Activated naive CD8-positive, alpha-beta T cell (primary cell): Measurements from ENCODE around the gene DOCK1.

ENCODE experiments used
- H3K27ac Mint-ChIP-seq: one replicate; pipeline ENCODE4 v1.8.0; 2021; ENCODE audit warnings: mixed read lengths
- H3K27me3 Mint-ChIP-seq: one replicate; pipeline ENCODE4 v1.8.0; 2021; ENCODE audit warnings: mixed read lengths
- H3K36me3 Mint-ChIP-seq: one replicate; pipeline ENCODE4 v1.8.0; 2021; ENCODE audit warnings: mixed read lengths
- H3K4me1 Mint-ChIP-seq: one replicate; pipeline ENCODE4 v1.8.0; 2021; ENCODE audit warnings: low read depth, mixed read lengths
- H3K4me3 Mint-ChIP-seq: one replicate; pipeline ENCODE4 v1.8.0; 2021; ENCODE audit warnings: mild to moderate bottlenecking, mixed read lengths
- H3K9me3 Mint-ChIP-seq: one replicate; pipeline ENCODE4 v1.8.0; 2021; ENCODE audit warnings: low read depth, mixed read lengths

Gene DOCK1

GRCh38 chr10:127064474-127064873 is 159.2 kb downstream of the DOCK1 start:
- Mint-ChIP-seq H3K27me3 (peaks cover 1% of the 10 kb centered on the region), H3K36me3 (no peaks in the 10 kb centered on the region), H3K9me3 (peaks cover 4% of the 10 kb centered on the region), H3K4me3 (no peak overlapping the region), H3K4me1 (no peaks in the 10 kb centered on the region), H3K27ac (no peak overlapping the region)

GRCh38 chr10:127067542-127068194 is 162.4 kb downstream of the DOCK1 start:
- Mint-ChIP-seq H3K9me3 (peaks cover 4% of the 10 kb centered on the region), H3K4me1 (no peaks in the 10 kb centered on the region), H3K27ac (no peak overlapping the region), H3K4me3 (no peak overlapping the region), H3K36me3 (no peaks in the 10 kb centered on the region), H3K27me3 (peaks cover 3% of the 10 kb centered on the region)

- Mint-ChIP-seq H3K4me3 (no peak overlapping the region), H3K9me3 (peaks cover 4% of the 10 kb centered on the region), H3K4me1 (no peaks in the 10 kb centered on the region), H3K27ac (no peak overlapping the region), H3K36me3 (no peaks in the 10 kb centered on the region), H3K27me3 (peaks cover 3% of the 10 kb centered on the region)
Observed at GRCh38 chr10:127068485-127068884, 163.3 kb downstream of the DOCK1 start.

- Mint-ChIP-seq H3K27me3 (peaks cover 3% of the 10 kb centered on the region), H3K27ac (no peak overlapping the region), H3K4me3 (no peak overlapping the region), H3K4me1 (no peaks in the 10 kb centered on the region), H3K36me3 (no peaks in the 10 kb centered on the region), H3K9me3 (peaks cover 4% of the 10 kb centered on the region)
Observed at GRCh38 chr10:127069436-127069835, 164.2 kb downstream of the DOCK1 start.

GRCh38 chr10:127071126-127071525 is 165.9 kb downstream of the DOCK1 start:
- no peaks in the 10 kb centered on the region for H3K36me3 Mint-ChIP-seq
- no peak overlapping the region for H3K27ac Mint-ChIP-seq
- peaks cover 3% of the 10 kb centered on the region for H3K27me3 Mint-ChIP-seq
- no peak overlapping the region for H3K4me3 Mint-ChIP-seq
- H3K9me3 Mint-ChIP-seq, result peaks cover 4% of the 10 kb centered on the region
- H3K4me1 Mint-ChIP-seq, result no peaks in the 10 kb centered on the region

GRCh38 chr10:127073666-127074065 is 168.4 kb downstream of the DOCK1 start:
- H3K36me3 Mint-ChIP-seq, result no peaks in the 10 kb centered on the region
- H3K27ac Mint-ChIP-seq, result no peak overlapping the region

GRCh38 chr10:127079392-127079791 is 174.2 kb downstream of the DOCK1 start:
- H3K4me1 Mint-ChIP-seq, result no peaks in the 10 kb centered on the region
- H3K4me3 Mint-ChIP-seq, result no peak overlapping the region
- H3K27ac Mint-ChIP-seq, result no peak overlapping the region
- H3K36me3 Mint-ChIP-seq, result no peaks in the 10 kb centered on the region
- H3K9me3 Mint-ChIP-seq, result no peaks in the 10 kb centered on the region
- H3K27me3 Mint-ChIP-seq, result no peaks in the 10 kb centered on the region

More at GRCh38 chr10:127073666-127074065, 168.4 kb downstream of the DOCK1 start:
- Mint-ChIP-seq H3K4me3 (no peak overlapping the region), H3K4me1 (no peaks in the 10 kb centered on the region), H3K27me3 (peaks cover 3% of the 10 kb centered on the region), H3K9me3 (peaks cover 4% of the 10 kb centered on the region)

GRCh38 chr10:127080317-127080716 is 175.1 kb downstream of the DOCK1 start:
- Mint-ChIP-seq H3K4me1 (no peaks in the 10 kb centered on the region), H3K9me3 (no peaks in the 10 kb centered on the region), H3K4me3 (no peak overlapping the region), H3K27ac (no peak overlapping the region), H3K36me3 (no peaks in the 10 kb centered on the region), H3K27me3 (no peaks in the 10 kb centered on the region)

- Mint-ChIP-seq H3K4me3 (no peak overlapping the region), H3K4me1 (no peaks in the 10 kb centered on the region), H3K27me3 (no peaks in the 10 kb centered on the region), H3K9me3 (no peaks in the 10 kb centered on the region), H3K27ac (no peak overlapping the region), H3K36me3 (no peaks in the 10 kb centered on the region)
Observed at GRCh38 chr10:127081851-127082345, 176.7 kb downstream of the DOCK1 start.

GRCh38 chr10:127082651-127083050 is 177.4 kb downstream of the DOCK1 start:
- no peak overlapping the region for H3K27ac Mint-ChIP-seq
- no peaks in the 10 kb centered on the region for H3K9me3 Mint-ChIP-seq
- no peaks in the 10 kb centered on the region for H3K36me3 Mint-ChIP-seq
- no peaks in the 10 kb centered on the region for H3K27me3 Mint-ChIP-seq
- H3K4me3 Mint-ChIP-seq, result no peak overlapping the region
- no peaks in the 10 kb centered on the region for H3K4me1 Mint-ChIP-seq

- no peaks in the 10 kb centered on the region for H3K4me1 Mint-ChIP-seq
- no peak overlapping the region for H3K4me3 Mint-ChIP-seq
- no peak overlapping the region for H3K27ac Mint-ChIP-seq
- H3K9me3 Mint-ChIP-seq, result no peaks in the 10 kb centered on the region
- H3K27me3 Mint-ChIP-seq, result no peaks in the 10 kb centered on the region
- no peaks in the 10 kb centered on the region for H3K36me3 Mint-ChIP-seq
Observed at GRCh38 chr10:127085957-127086356, 180.7 kb downstream of the DOCK1 start.

GRCh38 chr10:127088908-127089307 is 183.7 kb downstream of the DOCK1 start:
- Mint-ChIP-seq H3K27me3 (no peaks in the 10 kb centered on the region), H3K9me3 (peaks cover 3% of the 10 kb centered on the region), H3K4me3 (no peak overlapping the region), H3K27ac (no peak overlapping the region), H3K36me3 (no peaks in the 10 kb centered on the region), H3K4me1 (no peaks in the 10 kb centered on the region)

GRCh38 chr10:127089446-127089845 is 184.2 kb downstream of the DOCK1 start:
- H3K36me3 Mint-ChIP-seq, result no peaks in the 10 kb centered on the region
- no peak overlapping the region for H3K4me3 Mint-ChIP-seq
- no peaks in the 10 kb centered on the region for H3K27me3 Mint-ChIP-seq
- H3K9me3 Mint-ChIP-seq, result peaks cover 3% of the 10 kb centered on the region
- H3K27ac Mint-ChIP-seq, result no peak overlapping the region
- H3K4me1 Mint-ChIP-seq, result no peaks in the 10 kb centered on the region

- no peak overlapping the region for H3K4me3 Mint-ChIP-seq
- H3K27ac Mint-ChIP-seq, result no peak overlapping the region
- H3K9me3 Mint-ChIP-seq, result peaks cover 3% of the 10 kb centered on the region
- no peaks in the 10 kb centered on the region for H3K4me1 Mint-ChIP-seq
- H3K27me3 Mint-ChIP-seq, result no peaks in the 10 kb centered on the region
- H3K36me3 Mint-ChIP-seq, result no peaks in the 10 kb centered on the region
Observed at GRCh38 chr10:127090138-127090537, 184.9 kb downstream of the DOCK1 start.

- no peaks in the 10 kb centered on the region for H3K27me3 Mint-ChIP-seq
- H3K9me3 Mint-ChIP-seq, result peaks cover 3% of the 10 kb centered on the region
- H3K36me3 Mint-ChIP-seq, result no peaks in the 10 kb centered on the region
- no peaks in the 10 kb centered on the region for H3K4me1 Mint-ChIP-seq
- no peak overlapping the region for H3K4me3 Mint-ChIP-seq
- no peak overlapping the region for H3K27ac Mint-ChIP-seq
Observed at GRCh38 chr10:127091354-127091753, 186.1 kb downstream of the DOCK1 start.

- Mint-ChIP-seq H3K4me1 (no peaks in the 10 kb centered on the region), H3K4me3 (no peak overlapping the region), H3K9me3 (peaks cover 3% of the 10 kb centered on the region), H3K36me3 (no peaks in the 10 kb centered on the region), H3K27ac (no peak overlapping the region), H3K27me3 (no peaks in the 10 kb centered on the region)
Observed at GRCh38 chr10:127092916-127093315, 187.7 kb downstream of the DOCK1 start.
